OCI-LY7 (cell line): Measurements from ENCODE around the gene UGT1A7.

Experiments used
- EZH2phosphoT487 ChIP-seq: fragments of 200-600 bp; sonication (generic); IDR thresholded peaks from 2 replicates; pipeline ENCODE4 v1.6.1; 2018; ENCODE audit warnings: low read depth, borderline replicate concordance, mild to moderate bottlenecking, mixed run types, antibody characterized with exemption, low read length, moderate library complexity, mixed read lengths
- TF ChIP-seq, protein P1 (sequence below): fragments of 200-600 bp; sonication (generic); conservative IDR thresholded peaks from 2 replicates; pipeline ENCODE4 v1.5.1; 2014; ENCODE audit warnings: mild to moderate bottlenecking, antibody characterized with exemption, low read length, moderate library complexity, mixed read lengths

DNA sequence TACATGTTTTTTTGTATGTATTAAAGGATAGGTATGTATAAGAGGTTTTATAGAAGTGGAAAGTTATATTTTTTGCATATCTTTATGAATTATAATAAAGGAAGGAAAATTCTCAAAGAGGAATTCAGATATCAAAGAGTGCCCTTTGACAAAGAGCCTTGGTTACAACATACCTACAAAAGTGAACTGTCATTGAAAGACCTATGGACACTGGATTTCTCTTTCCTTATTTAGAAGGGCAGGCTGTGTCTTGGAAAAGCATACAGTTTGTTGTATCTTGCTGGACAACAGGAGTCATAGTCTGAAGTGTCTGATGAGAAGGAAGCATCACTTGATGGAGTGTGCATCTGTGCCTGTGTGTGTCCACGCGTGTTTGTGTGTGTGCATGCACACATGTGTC lies 30.3 kb upstream of the UGT1A7 start:
- TF ChIP-seq, protein P1, sequence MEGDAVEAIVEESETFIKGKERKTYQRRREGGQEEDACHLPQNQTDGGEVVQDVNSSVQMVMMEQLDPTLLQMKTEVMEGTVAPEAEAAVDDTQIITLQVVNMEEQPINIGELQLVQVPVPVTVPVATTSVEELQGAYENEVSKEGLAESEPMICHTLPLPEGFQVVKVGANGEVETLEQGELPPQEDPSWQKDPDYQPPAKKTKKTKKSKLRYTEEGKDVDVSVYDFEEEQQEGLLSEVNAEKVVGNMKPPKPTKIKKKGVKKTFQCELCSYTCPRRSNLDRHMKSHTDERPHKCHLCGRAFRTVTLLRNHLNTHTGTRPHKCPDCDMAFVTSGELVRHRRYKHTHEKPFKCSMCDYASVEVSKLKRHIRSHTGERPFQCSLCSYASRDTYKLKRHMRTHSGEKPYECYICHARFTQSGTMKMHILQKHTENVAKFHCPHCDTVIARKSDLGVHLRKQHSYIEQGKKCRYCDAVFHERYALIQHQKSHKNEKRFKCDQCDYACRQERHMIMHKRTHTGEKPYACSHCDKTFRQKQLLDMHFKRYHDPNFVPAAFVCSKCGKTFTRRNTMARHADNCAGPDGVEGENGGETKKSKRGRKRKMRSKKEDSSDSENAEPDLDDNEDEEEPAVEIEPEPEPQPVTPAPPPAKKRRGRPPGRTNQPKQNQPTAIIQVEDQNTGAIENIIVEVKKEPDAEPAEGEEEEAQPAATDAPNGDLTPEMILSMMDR = no peak
- TF ChIP-seq EZH2phosphoT487 = no peak
